Prostate gland (tissue), 2 donors: ENCODE measurements around the gene CKAP4.

Source experiments
- CTCF ChIP-seq, 4 experiments: fragments of 200-600 bp in 2 of 4; fragments of 450-650 bp in 2 of 4; sonication (generic) in 2 of 4; IDR thresholded peaks; 1 replicate in 3 of 4; 2 replicates in 1 of 4; pipeline ENCODE4 v1.5.1; 2016 to 2019; ENCODE audit warnings: antibody characterized with exemption in 4 of 4, mild to moderate bottlenecking in 2 of 4, moderate library complexity in 2 of 4
- POLR2A ChIP-seq: fragments of 450-650 bp; IDR thresholded peaks from one replicate; pipeline ENCODE4 v1.6.1; 2016; ENCODE audit warnings: antibody characterized with exemption, mild to moderate bottlenecking
- POLR2AphosphoS5 ChIP-seq: sonication (generic); formaldehyde crosslinking; IDR thresholded peaks from one replicate; pipeline ENCODE4 v1.6.1; 2017; ENCODE audit warnings: antibody characterized with exemption

DNA sequence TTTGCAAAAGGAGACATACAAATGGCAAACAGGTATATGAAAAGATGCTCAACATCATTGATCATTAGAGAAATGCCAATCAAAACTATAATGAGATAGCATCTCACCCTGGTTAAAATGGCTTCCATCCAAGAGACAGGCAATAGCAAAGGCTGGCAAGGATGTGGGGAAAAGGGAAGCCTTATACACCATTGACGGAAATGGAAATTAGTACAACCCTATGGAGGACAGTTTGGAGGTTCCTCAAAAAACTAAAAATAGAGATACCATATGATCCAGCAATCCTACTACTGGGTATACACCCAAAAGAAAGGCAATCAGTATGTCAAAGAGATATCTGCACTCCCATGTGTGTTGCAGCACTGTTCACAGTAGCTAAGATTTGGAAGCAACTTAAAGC is 17.3 kb upstream of the CKAP4 start:
- no peak for TF ChIP-seq CTCF (IDR thresholded peaks at IDR 0.05)
- TF ChIP-seq POLR2A, result no peak
- no peak for TF ChIP-seq POLR2AphosphoS5
